K562 (cell line): Measurements from ENCODE around the gene ERBB4. TPM values are rescaled to one million over a fixed set of nuclear protein-coding genes. Genes with fewer than 3 reads are reported as not detected.

ENCODE experiments used
- KDM4B ChIP-seq, 2 experiments: fragments of 450-650 bp in 1 of 2; sonication (generic) in 1 of 2; IDR thresholded peaks; 2 replicates each; pipeline ENCODE4 v1.6.1; 2016 to 2017; ENCODE audit warnings: borderline replicate concordance in 2 of 2, antibody characterized with exemption in 1 of 2, low read depth in 1 of 2, mild to moderate bottlenecking in 1 of 2
- NBN ChIP-seq: fragments of 450-650 bp; IDR thresholded peaks from 2 replicates; pipeline ENCODE4 v1.6.1; 2016; ENCODE audit warnings: low read depth, mild to moderate bottlenecking
- NFRKB ChIP-seq: fragments of 450-650 bp; IDR thresholded peaks from 2 replicates; pipeline ENCODE4 v1.6.1; 2016; ENCODE audit warnings: low read depth
- NUFIP1 ChIP-seq: fragments of 450-650 bp; IDR thresholded peaks from 2 replicates; pipeline ENCODE4 v1.6.1; 2018; ENCODE audit not compliant: partially characterized antibody
- TCF7 ChIP-seq: sonication (generic); IDR thresholded peaks from 2 replicates; pipeline ENCODE4 v1.6.1; 2016; ENCODE audit warnings: antibody characterized with exemption, borderline replicate concordance
- ZBTB8A ChIP-seq: fragments of 450-650 bp; IDR thresholded peaks from 2 replicates; pipeline ENCODE4 v1.6.1; 2018; ENCODE audit warnings: mild to moderate bottlenecking, moderate library complexity; ENCODE audit not compliant: partially characterized antibody
- ZNF253 ChIP-seq: fragments of 250-450 bp; sonication (Bioruptor Pico); conservative IDR thresholded peaks from 2 replicates; pipeline ENCODE4 v1.6.1; 2021; ENCODE audit warnings: mild to moderate bottlenecking
- ZZZ3 ChIP-seq: fragments of 450-650 bp; IDR thresholded peaks from 2 replicates; pipeline ENCODE4 v1.6.1; 2016; ENCODE audit warnings: antibody characterized with exemption, mild to moderate bottlenecking, moderate library complexity
- polyA plus RNA-seq, 8 experiments: library from polyadenylated mRNA; depleted of rRNA in 4 of 8; stranded (reverse) in 5 of 8; unstranded in 3 of 8; fragments of >200 nt; fragmentation: Nextera tagmentation in 2 of 8; fragmentation: Illumina TruSeq in 1 of 8; extraction: Ambion mirVana in 2 of 8; extraction: Trizol in 1 of 8; gene quantifications; 2 replicates each; pipeline versions ENCODE4 v1.2.1 to v1.2.3, GENCODE V29; 2011 to 2014; ENCODE audit warnings: inconsistent platforms in 1 of 8, missing spikeins in 1 of 8
- total RNA-seq, 7 experiments: library from RNA; depleted of rRNA in 6 of 7; stranded (reverse); fragments of >200 nt in 6 of 7; fragmentation: Illumina TruSeq in 2 of 7; extraction: Trizol in 2 of 7; gene quantifications; 2 replicates each; pipeline versions ENCODE4 v1.2.1 to v1.2.3, GENCODE V29; 2011 to 2021; ENCODE audit warnings: low replicate concordance in 1 of 7
- TF ChIP-seq, protein P1 (sequence below): fragments of 450-650 bp; IDR thresholded peaks from 2 replicates; pipeline ENCODE4 v1.6.1; 2016; ENCODE audit warnings: mild to moderate bottlenecking, moderate library complexity
- TF ChIP-seq, protein P2 (sequence below): fragments of 200-400 bp; formaldehyde crosslinking; IDR thresholded peaks from 2 replicates; pipeline ENCODE4 v1.6.1; 2017; ENCODE audit warnings: mild to moderate bottlenecking, low read depth, low read length, moderate library complexity
- TF ChIP-seq, protein P3 (sequence below): IDR thresholded peaks from 2 replicates; pipeline ENCODE4 v1.6.1; 2011; ENCODE audit not compliant: insufficient read length; ENCODE audit errors: extremely low read depth

The ERBB4 gene
- total and polyA plus RNA-seq, 9 of the 15 experiments (the other 6 are each of a cell fraction or from before 2014, with no cell fraction given), result not detected

DNA sequence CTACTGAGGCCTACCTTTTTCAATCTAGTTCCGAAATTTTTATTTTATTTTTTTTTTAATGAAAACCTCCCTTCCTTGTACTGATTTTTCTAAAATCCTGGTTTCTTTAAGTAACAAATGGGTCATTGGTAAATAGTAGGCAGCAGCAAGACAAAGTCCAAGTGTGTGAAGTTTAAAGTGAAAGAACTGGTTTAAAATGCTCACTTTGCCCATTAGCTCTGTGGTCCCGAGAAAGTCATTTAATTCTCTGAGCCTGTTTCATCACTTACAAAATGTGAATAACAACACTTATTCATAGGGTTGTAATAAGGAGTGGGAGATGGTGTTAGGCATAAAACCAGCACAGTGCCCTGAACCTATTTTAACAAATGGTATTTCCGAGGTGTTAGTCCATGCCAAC, 426.2 kb downstream of the ERBB4 start (continued):
- TF ChIP-seq, protein P1, sequence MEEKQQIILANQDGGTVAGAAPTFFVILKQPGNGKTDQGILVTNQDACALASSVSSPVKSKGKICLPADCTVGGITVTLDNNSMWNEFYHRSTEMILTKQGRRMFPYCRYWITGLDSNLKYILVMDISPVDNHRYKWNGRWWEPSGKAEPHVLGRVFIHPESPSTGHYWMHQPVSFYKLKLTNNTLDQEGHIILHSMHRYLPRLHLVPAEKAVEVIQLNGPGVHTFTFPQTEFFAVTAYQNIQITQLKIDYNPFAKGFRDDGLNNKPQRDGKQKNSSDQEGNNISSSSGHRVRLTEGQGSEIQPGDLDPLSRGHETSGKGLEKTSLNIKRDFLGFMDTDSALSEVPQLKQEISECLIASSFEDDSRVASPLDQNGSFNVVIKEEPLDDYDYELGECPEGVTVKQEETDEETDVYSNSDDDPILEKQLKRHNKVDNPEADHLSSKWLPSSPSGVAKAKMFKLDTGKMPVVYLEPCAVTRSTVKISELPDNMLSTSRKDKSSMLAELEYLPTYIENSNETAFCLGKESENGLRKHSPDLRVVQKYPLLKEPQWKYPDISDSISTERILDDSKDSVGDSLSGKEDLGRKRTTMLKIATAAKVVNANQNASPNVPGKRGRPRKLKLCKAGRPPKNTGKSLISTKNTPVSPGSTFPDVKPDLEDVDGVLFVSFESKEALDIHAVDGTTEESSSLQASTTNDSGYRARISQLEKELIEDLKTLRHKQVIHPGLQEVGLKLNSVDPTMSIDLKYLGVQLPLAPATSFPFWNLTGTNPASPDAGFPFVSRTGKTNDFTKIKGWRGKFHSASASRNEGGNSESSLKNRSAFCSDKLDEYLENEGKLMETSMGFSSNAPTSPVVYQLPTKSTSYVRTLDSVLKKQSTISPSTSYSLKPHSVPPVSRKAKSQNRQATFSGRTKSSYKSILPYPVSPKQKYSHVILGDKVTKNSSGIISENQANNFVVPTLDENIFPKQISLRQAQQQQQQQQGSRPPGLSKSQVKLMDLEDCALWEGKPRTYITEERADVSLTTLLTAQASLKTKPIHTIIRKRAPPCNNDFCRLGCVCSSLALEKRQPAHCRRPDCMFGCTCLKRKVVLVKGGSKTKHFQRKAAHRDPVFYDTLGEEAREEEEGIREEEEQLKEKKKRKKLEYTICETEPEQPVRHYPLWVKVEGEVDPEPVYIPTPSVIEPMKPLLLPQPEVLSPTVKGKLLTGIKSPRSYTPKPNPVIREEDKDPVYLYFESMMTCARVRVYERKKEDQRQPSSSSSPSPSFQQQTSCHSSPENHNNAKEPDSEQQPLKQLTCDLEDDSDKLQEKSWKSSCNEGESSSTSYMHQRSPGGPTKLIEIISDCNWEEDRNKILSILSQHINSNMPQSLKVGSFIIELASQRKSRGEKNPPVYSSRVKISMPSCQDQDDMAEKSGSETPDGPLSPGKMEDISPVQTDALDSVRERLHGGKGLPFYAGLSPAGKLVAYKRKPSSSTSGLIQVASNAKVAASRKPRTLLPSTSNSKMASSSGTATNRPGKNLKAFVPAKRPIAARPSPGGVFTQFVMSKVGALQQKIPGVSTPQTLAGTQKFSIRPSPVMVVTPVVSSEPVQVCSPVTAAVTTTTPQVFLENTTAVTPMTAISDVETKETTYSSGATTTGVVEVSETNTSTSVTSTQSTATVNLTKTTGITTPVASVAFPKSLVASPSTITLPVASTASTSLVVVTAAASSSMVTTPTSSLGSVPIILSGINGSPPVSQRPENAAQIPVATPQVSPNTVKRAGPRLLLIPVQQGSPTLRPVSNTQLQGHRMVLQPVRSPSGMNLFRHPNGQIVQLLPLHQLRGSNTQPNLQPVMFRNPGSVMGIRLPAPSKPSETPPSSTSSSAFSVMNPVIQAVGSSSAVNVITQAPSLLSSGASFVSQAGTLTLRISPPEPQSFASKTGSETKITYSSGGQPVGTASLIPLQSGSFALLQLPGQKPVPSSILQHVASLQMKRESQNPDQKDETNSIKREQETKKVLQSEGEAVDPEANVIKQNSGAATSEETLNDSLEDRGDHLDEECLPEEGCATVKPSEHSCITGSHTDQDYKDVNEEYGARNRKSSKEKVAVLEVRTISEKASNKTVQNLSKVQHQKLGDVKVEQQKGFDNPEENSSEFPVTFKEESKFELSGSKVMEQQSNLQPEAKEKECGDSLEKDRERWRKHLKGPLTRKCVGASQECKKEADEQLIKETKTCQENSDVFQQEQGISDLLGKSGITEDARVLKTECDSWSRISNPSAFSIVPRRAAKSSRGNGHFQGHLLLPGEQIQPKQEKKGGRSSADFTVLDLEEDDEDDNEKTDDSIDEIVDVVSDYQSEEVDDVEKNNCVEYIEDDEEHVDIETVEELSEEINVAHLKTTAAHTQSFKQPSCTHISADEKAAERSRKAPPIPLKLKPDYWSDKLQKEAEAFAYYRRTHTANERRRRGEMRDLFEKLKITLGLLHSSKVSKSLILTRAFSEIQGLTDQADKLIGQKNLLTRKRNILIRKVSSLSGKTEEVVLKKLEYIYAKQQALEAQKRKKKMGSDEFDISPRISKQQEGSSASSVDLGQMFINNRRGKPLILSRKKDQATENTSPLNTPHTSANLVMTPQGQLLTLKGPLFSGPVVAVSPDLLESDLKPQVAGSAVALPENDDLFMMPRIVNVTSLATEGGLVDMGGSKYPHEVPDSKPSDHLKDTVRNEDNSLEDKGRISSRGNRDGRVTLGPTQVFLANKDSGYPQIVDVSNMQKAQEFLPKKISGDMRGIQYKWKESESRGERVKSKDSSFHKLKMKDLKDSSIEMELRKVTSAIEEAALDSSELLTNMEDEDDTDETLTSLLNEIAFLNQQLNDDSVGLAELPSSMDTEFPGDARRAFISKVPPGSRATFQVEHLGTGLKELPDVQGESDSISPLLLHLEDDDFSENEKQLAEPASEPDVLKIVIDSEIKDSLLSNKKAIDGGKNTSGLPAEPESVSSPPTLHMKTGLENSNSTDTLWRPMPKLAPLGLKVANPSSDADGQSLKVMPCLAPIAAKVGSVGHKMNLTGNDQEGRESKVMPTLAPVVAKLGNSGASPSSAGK, result no peak
- TF ChIP-seq ZNF253 (no peak), ZZZ3 (no peak), NFRKB (no peak), KDM4B (IDR thresholded peaks at IDR 0.05; ENCODE audit: borderline replicate concordance in 2 of 2, low read depth in 1 of 2) (no peak), TCF7 (no peak), NBN (no peak), NUFIP1 (no peak), ZBTB8A (no peak)
- TF ChIP-seq, protein P2, sequence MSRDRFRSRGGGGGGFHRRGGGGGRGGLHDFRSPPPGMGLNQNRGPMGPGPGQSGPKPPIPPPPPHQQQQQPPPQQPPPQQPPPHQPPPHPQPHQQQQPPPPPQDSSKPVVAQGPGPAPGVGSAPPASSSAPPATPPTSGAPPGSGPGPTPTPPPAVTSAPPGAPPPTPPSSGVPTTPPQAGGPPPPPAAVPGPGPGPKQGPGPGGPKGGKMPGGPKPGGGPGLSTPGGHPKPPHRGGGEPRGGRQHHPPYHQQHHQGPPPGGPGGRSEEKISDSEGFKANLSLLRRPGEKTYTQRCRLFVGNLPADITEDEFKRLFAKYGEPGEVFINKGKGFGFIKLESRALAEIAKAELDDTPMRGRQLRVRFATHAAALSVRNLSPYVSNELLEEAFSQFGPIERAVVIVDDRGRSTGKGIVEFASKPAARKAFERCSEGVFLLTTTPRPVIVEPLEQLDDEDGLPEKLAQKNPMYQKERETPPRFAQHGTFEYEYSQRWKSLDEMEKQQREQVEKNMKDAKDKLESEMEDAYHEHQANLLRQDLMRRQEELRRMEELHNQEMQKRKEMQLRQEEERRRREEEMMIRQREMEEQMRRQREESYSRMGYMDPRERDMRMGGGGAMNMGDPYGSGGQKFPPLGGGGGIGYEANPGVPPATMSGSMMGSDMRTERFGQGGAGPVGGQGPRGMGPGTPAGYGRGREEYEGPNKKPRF, result no peak
- TF ChIP-seq, protein P3, sequence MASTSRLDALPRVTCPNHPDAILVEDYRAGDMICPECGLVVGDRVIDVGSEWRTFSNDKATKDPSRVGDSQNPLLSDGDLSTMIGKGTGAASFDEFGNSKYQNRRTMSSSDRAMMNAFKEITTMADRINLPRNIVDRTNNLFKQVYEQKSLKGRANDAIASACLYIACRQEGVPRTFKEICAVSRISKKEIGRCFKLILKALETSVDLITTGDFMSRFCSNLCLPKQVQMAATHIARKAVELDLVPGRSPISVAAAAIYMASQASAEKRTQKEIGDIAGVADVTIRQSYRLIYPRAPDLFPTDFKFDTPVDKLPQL, result no peak
- TF ChIP-seq, all 486 proteins: peak for 0
